ENCODE results near the gene NEK10. TPM values are rescaled to one million over a fixed set of nuclear protein-coding genes. Genes with fewer than 3 reads are reported as not detected.
"Not testable (repeated sequence)": the region's sequence is repeated elsewhere in the genome, so short reads cannot be mapped to it uniquely, and the experiment has no call there.

Gene NEK10
- total RNA-seq, 1 donor from 2014 or later: 1.3 TPM

DNA sequence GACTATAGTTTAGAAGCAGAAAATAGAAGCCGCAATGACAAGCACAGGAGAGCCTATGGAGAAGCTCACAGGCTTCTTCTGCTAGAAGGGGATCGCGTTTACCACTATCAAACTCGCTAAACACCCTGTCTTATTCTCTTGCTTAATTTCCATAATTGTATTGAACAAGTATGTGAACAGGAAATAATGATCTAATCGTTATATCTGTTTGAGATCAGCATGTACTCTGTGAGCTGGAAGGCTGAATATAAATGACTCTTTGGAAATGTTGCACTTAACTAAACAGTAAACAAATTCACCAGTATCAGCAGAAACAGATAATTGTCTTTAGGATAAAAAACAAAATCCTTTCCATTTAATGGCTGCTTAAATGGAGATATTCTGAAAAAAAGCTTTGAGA, 15.0 kb downstream of the NEK10 start:
- DNase-seq (ENCODE audit: low read depth in 2 of 2): no peak

DNA sequence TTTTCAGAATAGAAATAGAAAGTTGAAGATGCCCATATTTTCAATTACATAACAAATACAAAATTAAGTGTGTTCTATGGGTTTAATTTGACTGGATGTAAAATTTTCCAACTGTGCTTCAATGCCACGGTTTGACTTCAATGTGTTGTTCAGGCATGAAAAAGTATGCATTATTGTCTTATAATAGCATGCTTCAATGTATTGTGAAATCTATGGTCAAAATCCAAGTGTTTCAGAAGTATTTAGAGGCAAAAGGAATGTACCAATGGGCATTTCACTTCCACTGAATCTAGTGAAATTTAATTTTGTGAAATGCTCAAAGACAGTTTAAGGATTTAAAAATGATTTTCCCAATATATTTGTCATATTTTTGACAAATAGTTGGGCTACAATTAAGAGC, 16.0 kb downstream of the NEK10 start:
- no peak for DNase-seq (ENCODE audit: low read depth in 2 of 2)

DNA sequence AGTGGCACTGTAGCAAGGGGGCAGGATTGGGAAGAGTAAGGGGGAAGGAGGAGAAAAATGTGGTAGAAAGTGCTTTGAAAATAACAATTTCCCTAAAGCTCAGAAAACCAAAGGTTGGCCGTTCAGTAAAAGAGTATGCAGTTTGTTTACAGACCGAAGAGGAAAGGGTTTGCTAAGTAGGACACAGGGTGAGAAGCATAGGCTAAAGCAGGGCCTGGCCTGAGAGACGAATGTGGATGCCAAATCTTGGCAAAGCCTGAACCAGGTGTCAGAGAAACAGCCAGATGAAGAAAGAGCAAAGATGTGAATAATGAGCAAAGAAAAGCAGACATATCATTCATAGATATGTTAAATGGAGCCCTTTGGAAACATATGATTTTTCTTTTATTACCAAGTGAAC, 17.1 kb downstream of the NEK10 start:
- no peak for DNase-seq (ENCODE audit: low read depth in 2 of 2)

DNA sequence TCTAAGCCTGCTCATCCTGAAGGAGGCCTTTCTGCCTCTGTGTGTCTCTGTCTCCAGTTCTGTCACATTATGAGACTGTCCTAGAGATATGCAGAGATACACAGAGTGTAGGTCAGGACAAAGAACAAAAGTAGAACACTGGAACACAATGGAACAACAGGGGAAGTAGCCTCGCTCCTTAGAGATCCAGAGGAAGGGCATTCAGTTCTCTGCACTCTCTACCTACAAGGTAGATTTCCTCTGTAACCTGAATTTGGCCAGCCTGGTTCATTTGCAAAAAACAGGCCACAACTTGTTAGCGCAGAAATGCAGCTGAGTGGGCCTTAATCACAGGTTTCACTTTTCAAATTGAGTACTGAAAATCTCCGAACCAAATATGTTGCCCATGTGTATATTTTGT, 19.4 kb downstream of the NEK10 start:
- DNase-seq (ENCODE audit: low read depth in 2 of 2): no peak

DNA sequence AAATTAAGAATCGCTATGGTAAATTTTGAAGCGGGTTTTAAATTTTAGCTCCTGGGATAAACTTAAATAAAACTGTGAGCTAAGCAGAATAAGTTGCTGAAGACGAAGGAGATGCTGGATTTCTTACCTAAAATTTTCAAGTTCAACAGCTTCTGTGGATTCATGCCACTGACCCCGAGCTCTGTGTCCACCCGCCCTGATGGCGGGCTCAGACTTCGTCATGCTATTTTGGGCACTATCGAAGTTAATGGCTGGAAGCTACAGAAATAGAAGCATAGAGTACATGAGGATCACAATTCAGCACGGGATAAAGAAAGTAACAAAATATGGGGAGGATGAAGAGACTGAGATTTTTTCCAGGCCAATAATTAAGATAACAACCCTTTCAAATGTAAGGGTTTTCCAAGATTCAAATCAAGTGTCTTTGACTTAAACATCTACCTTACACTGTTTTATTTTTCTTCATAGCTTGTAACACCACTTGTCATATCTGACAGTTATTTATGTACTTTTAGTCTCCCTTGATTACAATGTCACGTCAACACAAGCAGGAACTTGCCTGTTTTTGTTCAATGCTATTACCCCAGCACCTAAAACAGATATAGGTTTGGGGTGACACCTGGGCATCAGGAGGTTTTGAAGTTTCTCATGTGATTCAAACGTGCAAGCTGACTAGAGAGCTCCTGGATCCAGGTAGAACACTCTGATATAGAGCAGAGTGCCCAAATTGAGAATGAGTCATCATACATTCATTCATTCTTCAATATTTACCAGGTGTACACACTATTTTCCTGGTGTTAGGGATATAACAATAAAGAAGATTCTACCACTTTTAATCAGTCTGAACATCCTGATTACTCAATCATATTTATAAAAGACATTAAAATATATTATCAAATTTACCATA, 23.0 kb downstream of the NEK10 start:
- no peak for DNase-seq (ENCODE audit: low read depth in 2 of 2)

DNA sequence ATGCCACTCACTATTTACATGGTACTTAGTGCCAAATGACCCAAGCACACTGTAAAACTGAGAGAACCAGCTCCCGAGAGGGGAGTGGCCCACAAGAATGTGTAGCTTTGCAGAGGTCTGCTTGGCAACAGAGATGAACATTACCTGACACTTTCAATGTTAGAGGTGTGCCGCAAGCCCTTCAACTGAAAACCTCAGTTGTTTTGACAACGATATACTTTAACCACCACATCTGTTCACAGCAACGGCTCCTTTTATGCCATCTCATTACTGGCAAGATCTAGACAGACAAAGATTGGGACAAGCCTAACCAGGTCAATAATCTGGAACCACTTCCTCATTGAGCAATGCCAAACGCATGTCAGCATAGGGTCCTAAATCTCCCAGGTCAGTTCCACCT, 23.7 kb downstream of the NEK10 start:
- no peak for DNase-seq (ENCODE audit: low read depth in 2 of 2)

DNA sequence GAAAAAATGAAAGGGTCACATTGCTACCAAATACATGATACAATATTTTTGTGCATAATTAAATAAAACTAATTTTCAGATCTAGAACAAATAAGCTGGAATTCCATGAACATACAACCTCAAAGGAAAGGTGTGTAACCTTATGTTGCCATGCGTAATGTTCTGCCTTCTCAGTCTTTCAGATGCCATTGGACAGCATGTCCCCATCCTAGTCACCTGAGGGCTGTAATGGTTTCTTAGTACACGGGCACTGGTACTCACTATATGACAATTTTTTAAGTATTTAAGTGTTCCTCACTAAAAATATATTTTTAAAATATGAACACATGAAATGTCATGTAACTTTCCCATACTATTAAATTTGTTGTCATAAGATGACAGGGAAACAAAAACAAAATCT, 24.1 kb downstream of the NEK10 start:
- DNase-seq (ENCODE audit: low read depth in 2 of 2): no peak

DNA sequence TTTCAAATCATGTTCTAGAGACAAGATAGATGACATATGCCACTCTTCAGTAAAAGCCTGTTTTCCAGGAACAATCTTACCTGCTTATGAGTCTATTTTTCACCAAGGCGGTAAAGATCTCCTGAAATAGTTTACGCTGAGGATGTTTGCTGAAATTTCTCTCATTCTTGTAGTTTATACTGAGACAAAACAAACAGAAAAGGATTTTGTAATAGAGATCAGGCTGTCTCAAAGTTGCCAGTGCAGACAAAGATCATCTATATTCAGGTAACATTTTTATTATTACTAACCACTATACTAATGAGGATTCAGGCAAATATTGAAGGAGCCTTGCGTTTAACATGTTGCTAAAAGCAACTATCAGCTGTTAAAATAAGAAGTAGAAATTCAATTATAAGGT, 25.0 kb downstream of the NEK10 start:
- DNase-seq (ENCODE audit: low read depth in 2 of 2): no peak

DNA sequence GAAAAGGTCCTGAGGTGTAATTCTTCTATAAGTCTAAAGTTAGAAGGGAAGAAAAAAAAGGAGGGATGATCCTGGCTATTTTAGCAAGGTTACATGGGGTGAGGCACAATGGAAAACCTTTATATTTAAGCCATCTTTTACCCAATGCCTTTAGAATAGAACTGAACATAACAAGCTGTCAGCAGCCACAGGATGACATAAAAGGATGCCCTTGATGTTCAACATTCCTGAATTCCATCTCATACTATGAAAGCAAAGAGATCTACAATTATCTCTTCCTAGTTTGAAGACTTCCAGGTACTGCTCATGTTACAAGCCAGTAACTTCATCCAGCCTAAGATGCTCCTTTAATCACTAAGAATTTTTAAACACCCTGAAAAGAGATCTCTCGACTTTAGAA, 26.9 kb downstream of the NEK10 start:
- no peak for DNase-seq (ENCODE audit: low read depth in 2 of 2)

DNA sequence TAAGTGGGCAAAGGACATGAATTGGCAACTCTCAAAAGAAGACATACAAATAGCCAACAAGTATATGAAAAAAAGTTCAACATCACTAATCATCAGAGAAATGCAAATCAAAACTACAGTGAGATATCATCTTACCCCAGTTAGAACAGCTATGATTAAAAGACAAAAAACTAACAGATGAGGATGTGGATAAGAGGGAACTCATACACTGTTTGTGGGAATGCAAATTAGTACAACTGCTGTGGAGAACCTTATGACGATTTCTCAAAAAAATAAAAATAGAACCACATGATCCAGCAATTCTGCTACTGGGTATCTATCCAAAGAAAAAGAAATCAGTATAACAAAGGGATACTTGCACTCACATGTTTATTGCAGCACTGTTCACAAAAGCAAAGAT, 28.6 kb downstream of the NEK10 start:
- no peak for DNase-seq (ENCODE audit: low read depth in 2 of 2)

DNA sequence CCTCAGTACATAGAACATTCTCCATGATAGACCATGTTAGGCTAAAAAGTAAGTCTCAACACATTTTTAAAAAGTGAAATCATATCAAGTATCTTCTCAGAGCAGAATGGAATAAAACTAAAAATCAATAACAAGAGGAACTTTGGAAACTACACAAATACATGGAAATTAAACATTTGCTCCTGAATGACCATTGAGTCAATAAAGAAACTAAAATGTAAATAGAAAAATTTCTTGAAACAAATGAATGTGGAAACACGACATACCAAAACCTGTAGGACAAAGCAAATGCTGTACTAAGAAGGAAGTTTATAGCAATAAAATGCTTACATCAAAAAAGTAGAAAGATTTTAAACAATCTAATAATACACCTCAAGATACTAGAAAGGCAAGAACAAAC, 33.6 kb downstream of the NEK10 start:
- no peak for DNase-seq (ENCODE audit: low read depth in 2 of 2)

DNA sequence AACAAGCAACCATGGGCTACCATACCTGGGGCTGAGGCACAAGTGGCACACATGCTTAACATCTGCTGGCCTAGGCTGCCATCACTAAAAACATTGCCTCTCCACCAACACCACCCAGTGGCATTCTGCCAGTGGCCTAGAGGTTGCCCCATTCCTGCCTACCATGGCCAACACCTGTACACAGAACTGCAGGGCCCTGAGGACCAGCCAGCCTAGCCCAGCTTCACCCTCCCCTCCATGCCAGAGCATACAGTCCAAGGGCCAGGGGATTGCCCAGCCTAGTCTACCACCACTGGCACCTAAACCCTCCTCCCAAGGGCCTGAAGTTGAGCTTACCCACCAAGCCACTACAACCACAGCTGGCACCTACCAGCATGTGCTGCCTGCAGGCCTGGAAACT, 35.3 kb downstream of the NEK10 start:
- DNase-seq (ENCODE audit: low read depth in 2 of 2): no peak

DNA sequence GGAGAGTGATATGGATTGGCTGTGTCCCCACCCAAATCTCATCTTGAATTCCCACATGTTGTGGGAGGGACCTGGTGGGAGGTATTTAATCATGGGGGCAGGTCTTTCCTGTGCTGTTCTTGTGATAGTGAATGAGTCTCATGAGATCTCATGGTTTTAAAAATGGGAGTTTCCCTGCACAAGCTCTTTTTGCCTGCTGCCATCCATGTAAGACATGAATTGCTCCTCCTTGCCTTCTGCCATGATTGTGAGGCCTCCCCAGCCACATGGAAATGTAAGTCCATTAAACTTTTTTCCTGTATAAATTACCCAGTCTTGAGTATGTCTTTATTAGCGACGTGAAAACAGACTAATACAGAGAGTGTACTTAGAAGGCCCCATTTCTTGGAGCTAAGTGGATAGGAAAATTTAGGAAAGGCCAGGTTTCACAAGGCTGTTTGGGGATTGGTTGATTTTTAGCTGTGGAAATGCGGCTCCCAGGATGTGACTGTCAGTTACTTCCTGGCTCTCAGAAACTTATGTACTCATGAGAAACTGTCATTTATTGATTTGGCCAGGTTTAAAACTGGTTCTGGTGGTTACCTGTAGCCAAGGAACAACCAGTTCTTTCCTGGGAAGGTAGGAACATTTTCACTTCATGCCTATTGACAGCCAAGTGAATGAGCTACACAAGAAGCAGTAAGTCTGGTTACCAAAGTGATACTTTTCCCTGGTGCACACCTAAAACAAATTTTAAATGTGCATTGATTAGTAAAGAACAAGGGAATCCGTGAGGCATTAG, 40.0 kb downstream of the NEK10 start:
- DNase-seq (ENCODE audit: low read depth in 2 of 2): not testable (repeated sequence)

DNA sequence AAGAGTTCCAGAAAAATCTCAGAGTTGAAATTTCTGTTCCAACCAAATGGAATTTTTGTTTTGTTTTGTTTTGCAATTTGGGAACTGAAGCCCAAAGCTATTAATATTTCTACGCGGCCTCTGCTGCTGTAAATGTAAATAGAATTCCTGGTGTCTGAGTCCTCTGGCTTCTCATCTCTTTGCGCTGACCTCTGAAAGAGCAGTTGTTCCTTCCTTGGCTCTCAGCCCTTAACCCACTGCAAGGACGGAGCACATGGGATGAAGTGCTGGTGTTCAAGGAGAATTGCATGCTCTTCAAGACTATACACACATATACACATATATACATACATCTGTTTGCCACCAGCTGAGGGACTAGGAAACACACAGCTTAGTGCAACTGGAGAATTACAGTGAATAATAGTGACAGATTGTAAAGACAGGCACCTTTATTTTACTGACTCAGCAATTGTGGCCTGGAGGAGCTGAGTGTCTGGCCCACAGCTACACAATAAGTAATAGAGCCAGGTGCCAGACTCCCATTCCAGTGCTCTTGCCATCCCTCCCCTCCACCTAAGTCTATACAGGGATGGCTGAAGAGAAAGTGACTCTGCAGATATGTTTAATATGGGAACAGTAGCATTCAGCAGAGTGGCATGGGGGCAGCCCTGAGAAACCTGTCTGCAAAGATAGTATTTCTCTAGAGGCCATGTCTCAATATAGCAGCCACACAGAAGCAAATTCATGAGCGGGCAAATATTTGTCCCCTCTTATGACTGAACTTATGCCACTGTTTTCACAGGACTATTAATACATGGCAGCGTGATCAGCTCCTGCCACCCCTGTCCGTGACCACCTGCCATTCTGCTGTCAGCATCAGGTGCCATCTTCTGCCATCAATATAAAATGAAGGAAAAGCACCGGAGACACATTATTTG, 42.3 kb downstream of the NEK10 start:
- peak in 1 of 2 donors; percentile 54 for DNase-seq (ENCODE audit: low read depth in 2 of 2)

DNA sequence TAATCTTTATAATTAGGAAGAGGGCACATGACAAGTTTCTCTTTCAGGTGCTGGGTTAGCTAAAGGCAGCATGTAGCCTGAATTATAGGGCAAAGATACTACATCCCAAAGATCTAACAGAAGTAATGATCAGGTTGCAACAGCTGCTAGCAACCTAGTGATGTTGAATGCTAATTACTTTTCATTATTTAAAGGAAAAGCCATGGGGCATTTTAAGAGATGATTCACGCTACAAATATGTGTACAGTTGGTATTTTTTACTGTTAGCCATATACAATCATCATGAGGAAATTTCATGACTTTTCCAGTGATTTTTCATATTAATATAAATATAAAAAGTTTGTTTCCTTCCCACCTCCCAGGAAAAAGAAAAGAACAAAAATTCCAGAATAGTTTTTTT, 43.0 kb downstream of the NEK10 start:
- DNase-seq (ENCODE audit: low read depth in 2 of 2): peak in 1 of 2 donors; percentile 12

DNA sequence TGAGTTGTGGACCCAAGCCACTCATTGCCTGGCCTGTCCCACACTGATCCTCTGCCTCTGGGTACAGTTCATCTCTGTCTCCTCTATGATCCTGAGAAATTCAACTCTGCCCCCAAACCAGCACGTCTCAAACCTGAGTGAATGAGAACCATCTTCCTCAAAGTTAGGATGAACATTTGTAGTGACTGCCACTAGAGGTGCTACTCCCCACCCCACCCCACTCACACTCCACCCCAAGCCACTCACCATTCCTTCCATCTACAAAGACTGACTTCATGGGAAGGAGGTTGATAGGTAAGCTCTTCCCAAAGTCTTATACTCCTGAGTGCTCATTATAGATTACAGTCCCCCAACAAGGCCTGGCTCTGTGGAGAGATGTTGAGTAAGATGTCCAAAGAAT, 43.8 kb downstream of the NEK10 start:
- no peak for DNase-seq (ENCODE audit: low read depth in 2 of 2)

DNA sequence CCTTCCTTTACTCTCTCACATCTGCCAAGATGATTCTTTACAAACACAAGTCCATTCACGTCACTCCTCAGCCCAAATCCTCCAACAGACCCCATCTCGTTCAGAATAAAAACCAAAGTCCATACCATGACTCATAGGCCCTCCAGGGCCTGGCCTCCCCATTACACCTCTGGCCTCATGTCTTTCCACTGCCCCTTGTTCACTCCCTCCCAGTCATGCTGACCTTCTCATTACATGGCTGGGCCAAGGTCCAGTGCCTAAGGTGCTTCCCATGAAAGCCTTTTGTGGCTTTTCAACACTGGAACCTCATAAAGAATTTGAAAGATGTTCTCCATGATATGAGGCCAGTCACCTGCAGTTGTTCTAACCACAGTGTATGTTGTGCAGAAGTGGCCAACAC, 44.5 kb downstream of the NEK10 start:
- no peak for DNase-seq (ENCODE audit: low read depth in 2 of 2)

DNA sequence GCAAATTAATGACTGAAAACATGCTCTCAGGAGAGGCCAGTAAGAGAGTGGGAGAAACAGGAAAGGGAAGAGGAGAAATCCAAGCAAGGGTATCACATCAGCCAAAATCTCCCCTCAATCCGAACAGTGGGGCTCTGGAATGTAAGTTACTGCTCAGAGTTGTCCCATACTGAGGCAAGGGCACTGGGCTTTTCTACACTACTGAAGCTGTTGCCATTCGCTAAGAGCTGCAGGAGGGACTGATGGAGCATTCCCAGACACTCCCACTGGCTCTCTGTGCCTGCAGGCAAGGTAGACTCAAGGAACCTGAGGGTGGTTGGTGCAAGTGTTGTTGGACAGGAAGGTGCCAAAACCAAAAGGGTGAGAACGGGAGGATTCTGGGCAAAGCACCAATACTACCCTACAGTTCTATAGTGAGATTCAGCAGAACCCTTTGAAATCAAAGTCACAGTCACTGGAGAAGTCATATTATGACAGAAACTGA, 46.1 kb downstream of the NEK10 start:
- no peak for DNase-seq (ENCODE audit: low read depth in 2 of 2)

DNA sequence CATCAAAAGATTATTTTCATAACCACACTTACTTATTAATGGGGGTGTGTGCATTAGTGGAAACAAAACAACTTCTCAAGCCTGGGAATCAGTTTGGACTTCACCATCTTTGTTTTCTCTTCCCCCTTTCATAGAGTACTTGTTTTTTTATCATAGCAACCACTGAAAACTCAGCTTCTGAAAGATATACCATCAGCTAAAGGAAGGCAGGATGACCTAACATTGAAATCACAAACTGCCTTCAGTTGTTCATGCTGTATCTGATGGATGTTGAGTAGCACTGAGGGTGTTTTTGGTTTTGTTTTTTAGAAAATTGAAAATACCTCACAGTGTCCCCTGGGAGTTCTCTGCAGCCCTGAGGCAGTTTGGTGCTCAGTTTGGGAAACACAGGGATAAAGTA, 46.5 kb downstream of the NEK10 start:
- no peak for DNase-seq (ENCODE audit: low read depth in 2 of 2)

DNA sequence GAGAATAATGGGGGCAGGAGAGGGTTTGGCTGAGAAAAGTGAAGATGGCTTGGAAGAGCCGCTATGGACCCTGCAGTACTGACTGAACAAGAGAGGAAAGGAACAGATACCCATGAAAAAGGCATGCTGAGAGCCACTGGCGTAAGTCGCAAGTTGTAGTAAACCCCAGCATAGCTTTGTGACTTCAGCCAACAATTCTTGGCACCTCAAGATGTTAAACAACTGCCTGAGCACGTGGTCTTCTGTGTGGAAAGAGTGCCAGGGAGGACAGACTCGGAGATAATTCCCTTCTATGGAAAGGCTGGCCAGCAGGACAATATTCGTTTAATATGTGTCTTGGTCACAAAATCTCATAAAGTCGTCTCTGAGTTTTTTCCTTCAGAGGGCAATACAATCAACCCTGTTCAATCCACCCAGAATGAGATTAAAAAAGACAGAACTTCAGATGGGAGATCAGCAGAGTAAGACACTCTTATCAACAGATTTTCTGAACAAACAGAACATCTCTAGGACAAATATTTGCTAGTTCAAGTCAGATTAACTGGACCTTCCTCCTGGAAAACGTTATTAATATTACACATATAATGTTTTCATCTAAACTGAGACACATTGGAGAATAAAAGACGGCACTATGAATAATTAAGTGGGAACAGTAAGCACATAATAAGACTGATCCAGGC, 49.2 kb downstream of the NEK10 start:
- no peak for DNase-seq (ENCODE audit: low read depth in 2 of 2)

DNA sequence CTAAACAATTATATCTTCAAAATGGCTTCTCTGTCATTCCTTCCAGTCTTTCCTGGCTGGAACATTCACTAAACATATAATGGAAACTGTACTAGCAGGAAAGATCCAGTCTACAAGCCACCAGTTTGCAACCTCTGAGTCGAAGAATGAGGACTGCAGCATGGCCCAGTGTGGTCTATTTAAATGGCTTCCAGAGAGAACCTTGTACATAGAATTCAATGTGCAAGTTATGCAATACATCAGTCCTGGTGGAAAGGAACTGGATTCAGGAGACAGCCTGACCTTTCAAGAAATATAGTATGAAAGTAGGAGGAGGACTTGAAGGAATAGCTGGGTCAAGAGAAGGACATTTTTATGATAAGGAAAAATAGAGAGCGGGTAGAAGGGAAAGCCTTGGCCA, 49.9 kb downstream of the NEK10 start:
- no peak for DNase-seq (ENCODE audit: low read depth in 2 of 2)

Measured in dermis microvascular lymphatic vessel endothelial cell (primary cell).